ENCODE measurements around the gene EPSTI1. TPM values are rescaled to one million over a fixed set of nuclear protein-coding genes. Genes with fewer than 3 reads are reported as not detected.

Gene EPSTI1
- polyA plus RNA-seq, 1 experiment: 2.5 TPM

- DNase-seq (ENCODE audit: low read depth): no peak
- H3K27me3 ChIP-seq (ENCODE audit: control insufficient read depth, insufficient read depth, low read length): no peaks in the 10 kb centered on the region
- CTCF ChIA-PET: interaction anchor here (0.6 to 3.7 kb wide), 3 partner anchors 22 to 149 kb away, joined by 3 to 18 read pairs (median 3); no protein-coding TSS in a partner anchor
- no peak overlapping the region for H3K4me3 ChIP-seq (ENCODE audit: low read depth, low read length)
- TF ChIP-seq CTCF (IDR thresholded peaks at IDR 0.05; ENCODE audit: insufficient read depth, low read depth, low read length): no peak
- POLR2A ChIA-PET: no interaction called here
- H3K36me3 ChIP-seq (ENCODE audit: control insufficient read depth, insufficient read depth, low read length): no peaks in the 10 kb centered on the region
Measured at GRCh38 chr13:42990291-42991232, 1.5 kb downstream of the EPSTI1 start.

- Histone ChIP-seq H3K36me3 (ENCODE audit: control insufficient read depth, insufficient read depth, low read length) (no peaks in the 10 kb centered on the region), H3K27me3 (ENCODE audit: control insufficient read depth, insufficient read depth, low read length) (no peaks in the 10 kb centered on the region), H3K4me3 (ENCODE audit: low read depth, low read length) (no peak overlapping the region)
- POLR2A ChIA-PET: interaction anchor here (0.6 kb wide), 1 partner anchor 86 kb away, joined by 4 read pairs; no protein-coding TSS in a partner anchor
- CTCF ChIA-PET: interaction anchor here (0.8 to 1.3 kb wide), 2 partner anchors 10 to 15 kb away, joined by 4 read pairs; no protein-coding TSS in a partner anchor
- no peak for DNase-seq (ENCODE audit: low read depth)
- no peak for TF ChIP-seq CTCF (IDR thresholded peaks at IDR 0.05; ENCODE audit: insufficient read depth, low read depth, low read length)
Measured at GRCh38 chr13:42986176-42986574, 5.9 kb downstream of the EPSTI1 start.

- POLR2A ChIA-PET: interaction anchor here (0.6 kb wide), 1 partner anchor 87 kb away, joined by 4 read pairs; no protein-coding TSS in a partner anchor
- CTCF ChIA-PET: interaction anchor here (0.8 to 1.3 kb wide), 3 partner anchors 10 to 16 kb away, joined by 4 to 5 read pairs (median 4); no protein-coding TSS in a partner anchor
- no peak overlapping the region for H3K4me3 ChIP-seq (ENCODE audit: low read depth, low read length)
- no peak for DNase-seq (ENCODE audit: low read depth)
- no peaks in the 10 kb centered on the region for H3K27me3 ChIP-seq (ENCODE audit: control insufficient read depth, insufficient read depth, low read length)
- TF ChIP-seq CTCF (IDR thresholded peaks at IDR 0.05; ENCODE audit: insufficient read depth, low read depth, low read length): no peak
- H3K36me3 ChIP-seq (ENCODE audit: control insufficient read depth, insufficient read depth, low read length): no peaks in the 10 kb centered on the region
Measured at GRCh38 chr13:42985312-42986175, 6.5 kb downstream of the EPSTI1 start.

GRCh38 chr13:42984691-42985090 is 7.3 kb downstream of the EPSTI1 start:
- CTCF ChIA-PET: interaction anchor here (1.0 kb wide), 1 partner anchor 15 kb away, joined by 5 read pairs; no protein-coding TSS in a partner anchor
- Histone ChIP-seq H3K27me3 (ENCODE audit: control insufficient read depth, insufficient read depth, low read length) (no peaks in the 10 kb centered on the region), H3K36me3 (ENCODE audit: control insufficient read depth, insufficient read depth, low read length) (no peaks in the 10 kb centered on the region), H3K4me3 (ENCODE audit: low read depth, low read length) (no peak overlapping the region)
- TF ChIP-seq CTCF (IDR thresholded peaks at IDR 0.05; ENCODE audit: insufficient read depth, low read depth, low read length): no peak
- no peak for DNase-seq (ENCODE audit: low read depth)
- POLR2A ChIA-PET: no interaction called here
